ENCODE measurements around the gene EP300. TPM values are rescaled to one million over a fixed set of nuclear protein-coding genes. Genes with fewer than 3 reads are reported as not detected.

Gene EP300
- total and polyA plus RNA-seq, 2 of the 8 experiments (the other 6 are each of a cell fraction or from before 2014, with no cell fraction given), result 39.5 to 109 TPM

- H3K27ac ChIP-seq (ENCODE audit: low read depth, low read length), result no peak overlapping the region
- 88% methylated on average over 16 of the region's 16 CpGs; no CpG with 5 or more reads in 1 of the 2 experiments for WGBS, 2 experiments (ENCODE audit: extremely low coverage in 1 of 2, insufficient coverage in 1 of 2, insufficient read length in 1 of 2, insufficient replicate concordance in 2 of 2, low coverage in 1 of 2, low lambda C conversion rate in 2 of 2, missing lambda C conversion rate in 1 of 2)
- POLR2A ChIA-PET (ENCODE audit: partially characterized antibody), result interaction anchor here (1.2 kb wide), 1 partner anchor 10 kb away, joined by 3 read pairs; no protein-coding TSS in a partner anchor
- CTCF ChIA-PET (ENCODE audit: partially characterized antibody), result no interaction called here
- FAIRE-seq (no peak), DNase-seq (ENCODE audit: low read depth in 1 of 2, low spot score in 2 of 2) (no peak)
- H3K9me3 ChIP-seq (ENCODE audit: insufficient read depth in 2 of 2, low read depth in 1 of 2, low read length in 1 of 2), result no peaks in the 10 kb centered on the region
- no peak overlapping the region for H3K23ac ChIP-seq (ENCODE audit: insufficient read length)
- no peak overlapping the region for H2BK120ac ChIP-seq (replicated peaks; ENCODE audit: low read depth, low read length)
- no peak overlapping the region for H3K4me2 ChIP-seq (ENCODE audit: insufficient read depth in 1 of 2, low read depth in 2 of 2, low read length in 2 of 2)
- H4K8ac ChIP-seq (ENCODE audit: extremely low read depth, insufficient read depth, low read length), result no peak overlapping the region
- H4K91ac ChIP-seq (replicated peaks; ENCODE audit: insufficient read length, low read length), result no peak overlapping the region
- 0 out of 7 replicates have a peak, but pooled peaks cover 0 to 3% (median 0%) of the 10 kb centered on the region in 4 experiments for H3K4me1 ChIP-seq (replicated peaks in 1 of 4; ENCODE audit: control insufficient read depth in 3 of 4, insufficient read depth in 4 of 4, low read length in 3 of 4)
- H2BK5ac ChIP-seq (ENCODE audit: low read depth, low read length), result no peak overlapping the region
- no peak overlapping the region for H3K18ac ChIP-seq (ENCODE audit: extremely low read depth, low read length)
- no peaks in the 10 kb centered on the region; the same call in 1 of the 2 replicates for H3K79me1 ChIP-seq (ENCODE audit: low read depth, low read length)
- H3K4ac ChIP-seq (replicated peaks; ENCODE audit: insufficient read length, low read depth, low read length), result no peak overlapping the region
- no peak overlapping the region for H2BK15ac ChIP-seq (ENCODE audit: low read length)
- no peak overlapping the region for H2BK12ac ChIP-seq (ENCODE audit: low read depth, low read length)
- no peak overlapping the region for H2AK5ac ChIP-seq (ENCODE audit: low read depth, low read length)
- H3K79me2 ChIP-seq (ENCODE audit: control insufficient read depth in 1 of 2, insufficient read depth in 2 of 2, low read length in 2 of 2), result peaks cover 88 to 100% of the 10 kb centered on the region in 2 experiments
- H3K36me3 ChIP-seq (ENCODE audit: control insufficient read depth in 2 of 4, insufficient read depth in 4 of 4, low read length in 3 of 4), result peaks cover 0 to 8% (median 0%) of the 10 kb centered on the region in 4 experiments; a peak in 1 of 8 replicates
- no peak overlapping the region for H3K14ac ChIP-seq (ENCODE audit: insufficient read length)
- H4K5ac ChIP-seq (ENCODE audit: insufficient read length, low read depth, low read length), result no peak overlapping the region
- no peak overlapping the region for H3K56ac ChIP-seq (replicated peaks; ENCODE audit: insufficient read length, low read depth, low read length)
- peaks cover 2% of the 10 kb centered on the region; the same call in 1 of the 2 replicates for H3K23me2 ChIP-seq (ENCODE audit: low read depth, low read length)
- H2BK20ac ChIP-seq (ENCODE audit: low read length), result no peak overlapping the region
- H2AFZ ChIP-seq (ENCODE audit: low read length), result no peak overlapping the region
- H3K4me3 ChIP-seq (ENCODE audit: extremely low read depth in 1 of 4, insufficient read depth in 2 of 4, low read depth in 3 of 4, low read length in 4 of 4), result no peak overlapping the region
- H3K9ac ChIP-seq (replicated peaks in 1 of 4; ENCODE audit: extremely low read depth in 1 of 4, low read depth in 3 of 4, low read length in 3 of 4), result no peak overlapping the region
- peaks cover 28 to 53% of the 10 kb centered on the region in 2 experiments for H4K20me1 ChIP-seq (replicated peaks in 1 of 2; ENCODE audit: control insufficient read depth in 1 of 2, insufficient read depth in 2 of 2, low read length in 2 of 2)
- H3K27me3 ChIP-seq (replicated peaks in 1 of 4; ENCODE audit: control insufficient read depth in 3 of 4, extremely low read depth in 1 of 4, insufficient read depth in 3 of 4, low read length in 3 of 4), result no peaks in the 10 kb centered on the region
- no peak for TF ChIP-seq SP4 (IDR thresholded peaks at IDR 0.05; ENCODE audit: low read length)
- TF ChIP-seq TAF1 (IDR thresholded peaks at IDR 0.05; ENCODE audit: low read depth, low read length), result no peak
- no peak for TF ChIP-seq JUN (IDR thresholded peaks at IDR 0.05; ENCODE audit: low read depth, low read length)
- TF ChIP-seq EZH2 (IDR thresholded peaks at IDR 0.05; ENCODE audit: low read depth, low read length, severe bottlenecking), result no peak
- no peak for TF ChIP-seq HDAC6 (IDR thresholded peaks at IDR 0.05; ENCODE audit: low read depth, low read length)
- TF ChIP-seq KDM5A (IDR thresholded peaks at IDR 0.05; ENCODE audit: low read length), result no peak
Observed at GRCh38 chr22:41099036-41099435, 6.6 kb downstream of the EP300 start.
